ENCODE measurements around the gene PRPF8. TPM values are rescaled to one million over a fixed set of nuclear protein-coding genes. Genes with fewer than 3 reads are reported as not detected.
"Not testable (repeated sequence)": the region's sequence is repeated elsewhere in the genome, so short reads cannot be mapped to it uniquely, and the experiment has no call there.

PRPF8 gene
- total RNA-seq, 1 donor from 2014 or later: 439 TPM

DNA sequence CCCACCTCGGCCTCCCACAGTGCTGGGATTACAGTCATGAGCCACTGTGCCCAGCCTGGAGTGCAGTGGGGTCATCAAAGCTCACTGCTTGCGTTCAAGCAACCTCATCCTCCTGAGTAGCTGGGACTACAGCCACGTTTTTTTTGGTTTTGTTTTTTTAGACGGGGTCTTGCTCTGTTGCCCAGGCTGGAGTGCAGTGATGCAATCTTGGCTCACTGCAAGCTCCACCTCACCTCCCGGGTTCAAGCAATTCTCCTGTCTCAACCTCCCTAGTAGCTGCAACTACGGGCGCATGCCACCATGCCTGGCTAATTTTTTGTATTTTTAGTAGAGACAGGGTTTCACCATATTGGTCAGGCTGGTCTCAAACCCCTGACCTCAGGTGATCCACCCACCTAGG is 31.9 kb downstream of the PRPF8 start:
- DNase-seq (ENCODE audit: low spot score); H3K27me3 Mint-ChIP-seq (ENCODE audit: low read depth); H3K4me1 Mint-ChIP-seq (ENCODE audit: low read depth); intact Hi-C loops (cut with micrococcal nuclease); H3K9me3 Mint-ChIP-seq; H3K4me3 Mint-ChIP-seq (ENCODE audit: low read depth); H3K27ac Mint-ChIP-seq: not testable (repeated sequence)
- peaks cover 68% of the 10 kb centered on the region for H3K36me3 Mint-ChIP-seq (ENCODE audit: low read depth)

DNA sequence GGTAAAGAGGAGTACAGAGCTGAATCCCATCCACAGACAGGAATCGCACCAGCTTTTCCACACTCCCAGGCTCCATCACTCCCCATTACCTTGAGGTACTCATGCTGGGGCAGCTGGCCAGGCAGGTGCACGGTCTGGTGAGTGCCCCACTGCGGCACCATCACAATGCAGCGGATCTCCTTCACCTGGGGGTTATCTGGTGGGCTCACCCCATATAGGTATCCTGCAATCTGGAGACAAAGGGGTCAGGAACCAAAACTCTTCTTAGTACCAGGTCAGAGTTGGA is 33.2 kb downstream of the PRPF8 start:
- intact Hi-C loops (cut with micrococcal nuclease): no loop called here
- no peaks in the 10 kb centered on the region for H3K27me3 Mint-ChIP-seq (ENCODE audit: low read depth)
- no peak overlapping the region for H3K27ac Mint-ChIP-seq
- DNase-seq (ENCODE audit: low spot score): no peak
- H3K4me3 Mint-ChIP-seq (ENCODE audit: low read depth): no peak overlapping the region
- peaks cover 7% of the 10 kb centered on the region for H3K4me1 Mint-ChIP-seq (ENCODE audit: low read depth)
- no peaks in the 10 kb centered on the region for H3K9me3 Mint-ChIP-seq
- peaks cover 57% of the 10 kb centered on the region for H3K36me3 Mint-ChIP-seq (ENCODE audit: low read depth)

DNA sequence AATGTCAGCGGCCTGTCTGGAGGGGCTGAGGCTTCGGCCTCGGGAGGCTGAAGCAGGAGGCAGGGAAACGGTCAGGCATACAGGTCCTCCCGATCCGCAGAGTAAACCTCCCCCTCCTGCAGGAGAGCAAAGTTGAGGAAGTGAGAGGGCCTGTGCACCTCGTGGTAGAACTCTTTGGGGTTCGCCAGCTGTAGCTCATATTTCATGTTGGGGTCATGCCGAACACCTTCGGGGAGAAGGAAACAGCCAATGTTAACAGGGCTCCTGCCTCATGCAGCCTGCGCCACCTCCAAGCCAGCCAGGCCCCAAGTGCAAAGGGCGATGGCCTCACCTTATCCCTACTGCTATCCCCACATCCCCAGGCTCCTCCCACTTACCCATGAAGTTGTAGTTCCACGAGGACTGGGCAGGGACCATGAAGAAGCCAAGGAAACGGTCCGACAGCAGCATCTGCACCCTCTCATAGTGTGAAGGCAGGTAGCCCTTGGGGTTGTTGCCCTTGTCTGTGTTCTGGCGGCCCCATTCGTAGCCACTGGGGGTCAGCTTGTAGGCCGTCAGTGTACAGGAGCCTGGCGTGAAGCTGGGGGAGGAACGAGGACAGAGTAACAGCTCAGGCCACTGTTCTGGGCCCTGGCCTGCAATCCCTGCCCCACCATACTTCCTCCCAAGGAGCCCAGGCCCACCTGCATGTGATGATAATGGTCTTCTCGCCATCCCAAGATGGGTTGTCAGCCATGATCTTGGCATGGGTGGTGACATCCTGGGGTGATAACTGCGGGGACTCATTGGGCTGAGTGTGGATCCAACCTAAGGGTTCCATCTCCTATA is 33.7 kb downstream of the PRPF8 start:
- intact Hi-C loops (cut with micrococcal nuclease): no loop called here
- Mint-ChIP-seq H3K36me3 (ENCODE audit: low read depth) (peaks cover 52% of the 10 kb centered on the region), H3K27me3 (ENCODE audit: low read depth) (no peaks in the 10 kb centered on the region), H3K4me1 (ENCODE audit: low read depth) (peaks cover 8% of the 10 kb centered on the region), H3K4me3 (ENCODE audit: low read depth) (no peak overlapping the region), H3K27ac (no peak overlapping the region), H3K9me3 (no peaks in the 10 kb centered on the region)
- no peak for DNase-seq (ENCODE audit: low spot score)

DNA sequence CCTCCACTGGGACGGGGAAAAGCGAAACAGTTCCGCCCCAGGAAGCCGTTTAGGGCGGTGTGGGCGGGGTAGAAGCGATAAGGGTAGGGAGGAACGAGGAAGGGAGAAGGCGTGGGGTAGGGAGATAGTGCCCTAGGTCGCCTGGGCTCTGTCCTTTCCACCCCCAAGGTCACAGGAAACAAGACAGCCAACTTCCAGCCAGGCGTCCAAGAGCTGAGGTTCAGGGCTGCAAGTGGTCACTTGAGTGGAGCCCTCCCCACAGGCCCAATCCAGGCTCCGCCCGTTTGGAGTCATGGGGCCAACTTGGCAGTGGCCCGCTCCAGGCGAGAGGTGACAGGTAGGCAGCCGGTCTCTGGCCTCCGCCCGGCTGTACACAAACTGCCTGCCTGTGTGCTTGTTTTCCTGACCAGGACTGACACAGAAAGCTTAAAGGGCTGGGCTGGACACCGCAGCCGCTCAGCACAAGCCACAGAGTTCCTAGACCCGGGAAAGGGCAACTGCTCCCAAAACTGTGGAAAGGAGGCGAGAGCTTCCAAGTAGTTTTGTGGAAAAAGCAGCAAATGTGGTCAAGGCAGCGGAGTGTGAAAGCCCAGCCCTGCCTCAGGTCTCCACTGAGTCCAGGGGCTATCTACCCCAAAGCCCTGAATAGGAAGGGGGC is 34.7 kb downstream of the PRPF8 start, which contains the start of gene RILP:
RILP (minus strand) TSS at position 23 of the 658 bp plus-strand sequence. CDS start 62 bp downstream, outside the sequence.
- Mint-ChIP-seq H3K27ac (peak within 1 kb of the TSS; percentile 60), H3K4me1 (ENCODE audit: low read depth) (peaks cover 14% of the 10 kb centered on the region), H3K27me3 (ENCODE audit: low read depth) (no peaks in the 10 kb centered on the region), H3K9me3 (no peaks in the 10 kb centered on the region), H3K4me3 (ENCODE audit: low read depth) (peak within 1 kb of the TSS; percentile 62), H3K36me3 (ENCODE audit: low read depth) (peaks cover 47% of the 10 kb centered on the region)
- DNase-seq (ENCODE audit: low spot score): no peak
- intact Hi-C loops (cut with micrococcal nuclease): loop anchor here (1.0 to 10.0 kb wide), 3 partner anchors 34 to 395 kb away; partner anchors contain the start of genes OVCA2 and PRPF8

DNA sequence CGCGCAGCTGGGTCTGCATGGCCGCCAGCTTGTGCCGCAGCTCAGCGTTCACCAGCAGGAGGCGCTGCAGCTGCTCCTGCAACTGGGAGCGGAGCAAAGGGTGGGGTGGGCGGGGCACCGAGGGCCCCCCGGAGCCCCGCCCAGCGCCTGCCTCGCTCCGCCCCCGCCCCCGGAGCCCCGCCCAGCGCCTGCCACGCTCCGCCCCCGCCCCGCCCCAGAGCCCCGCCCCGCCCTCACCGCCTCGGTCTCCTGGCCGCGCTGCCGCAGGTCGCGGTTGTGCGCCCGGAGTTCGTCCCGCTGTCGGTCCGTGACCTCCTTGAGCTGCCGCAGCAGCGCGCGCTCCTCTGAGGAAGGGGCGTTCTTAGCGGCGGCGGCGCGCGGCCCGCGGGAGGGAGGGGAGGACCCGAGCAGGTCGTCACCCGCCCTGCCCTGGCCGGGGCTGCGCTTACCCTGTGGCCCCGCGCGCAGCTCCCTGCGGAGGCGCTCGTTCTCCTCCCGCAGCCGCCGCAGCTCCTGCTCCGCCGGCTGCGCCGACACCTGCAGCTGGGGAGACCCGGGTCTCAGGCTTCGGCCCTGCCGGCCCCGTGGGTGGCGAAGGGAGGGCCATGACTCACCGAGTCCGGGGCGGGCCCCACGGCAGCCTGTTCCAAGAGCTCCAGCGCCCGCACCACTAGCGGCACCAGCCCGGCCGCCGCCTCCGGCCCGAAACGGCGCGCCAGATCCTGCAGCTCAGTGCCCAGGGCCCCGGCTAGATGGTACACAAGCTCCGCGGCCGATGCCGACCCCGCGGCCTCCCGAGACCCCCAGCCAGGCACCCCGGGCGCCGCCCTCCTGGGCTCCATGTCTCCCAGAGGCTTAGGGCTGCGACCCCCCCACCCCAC is 35.5 kb downstream of the PRPF8 start:
- peaks cover 18% of the 10 kb centered on the region for H3K4me1 Mint-ChIP-seq (ENCODE audit: low read depth)
- no peaks in the 10 kb centered on the region for H3K27me3 Mint-ChIP-seq (ENCODE audit: low read depth)
- H3K36me3 Mint-ChIP-seq (ENCODE audit: low read depth): peaks cover 42% of the 10 kb centered on the region
- H3K27ac Mint-ChIP-seq: no peak overlapping the region
- peak; percentile 91 for DNase-seq (ENCODE audit: low spot score)
- no peaks in the 10 kb centered on the region for H3K9me3 Mint-ChIP-seq
- peak overlapping the region; percentile 60 for H3K4me3 Mint-ChIP-seq (ENCODE audit: low read depth)
- intact Hi-C loops (cut with micrococcal nuclease): loop anchor here (1.0 to 10.0 kb wide), 3 partner anchors 35 to 396 kb away; partner anchors contain the start of genes OVCA2 and PRPF8

DNA sequence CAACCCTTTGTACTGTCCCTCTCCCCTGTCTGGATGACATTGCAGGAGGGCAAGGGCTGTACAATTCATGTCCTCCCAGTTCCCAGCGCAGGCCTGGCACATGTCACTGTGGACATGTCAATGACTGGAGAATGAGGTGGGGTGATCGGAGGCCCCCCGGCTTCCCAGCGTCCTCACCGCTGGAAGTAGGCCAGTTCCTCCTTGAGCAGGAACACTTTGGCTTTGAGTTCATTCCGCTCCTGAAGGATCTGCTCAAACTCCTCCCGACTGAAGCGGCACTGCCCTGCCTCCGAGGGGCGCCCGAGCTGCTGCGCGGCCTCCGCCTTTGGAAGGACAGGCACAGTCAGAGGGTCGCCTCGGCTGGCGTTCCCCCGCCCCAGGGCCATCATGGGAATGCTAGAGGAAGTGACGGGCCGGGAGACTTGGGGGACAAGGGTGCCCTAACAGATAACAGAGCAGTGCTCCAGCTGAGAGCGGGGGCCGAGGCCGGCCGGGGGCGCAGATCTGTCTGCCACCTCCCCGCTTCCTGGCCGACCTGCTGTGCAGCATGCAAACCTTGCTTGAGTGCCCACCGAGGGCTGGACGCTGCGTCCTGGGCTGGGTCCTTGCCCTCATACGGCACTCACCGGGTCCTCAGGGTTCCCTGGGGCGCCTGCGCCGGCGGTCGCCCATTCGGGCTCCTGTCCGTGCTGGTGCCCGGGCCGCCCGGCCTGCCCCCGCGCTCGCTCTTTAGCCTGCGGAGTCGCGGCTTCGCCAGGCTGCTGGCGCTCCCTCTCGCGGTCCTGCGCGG is 36.3 kb downstream of the PRPF8 start:
- Mint-ChIP-seq H3K9me3 (no peaks in the 10 kb centered on the region), H3K4me3 (ENCODE audit: low read depth) (peak overlapping the region; percentile 63)
- intact Hi-C loops (cut with micrococcal nuclease): loop anchor here (10.0 kb wide), 1 partner anchor 396 kb away; the partner anchor contains the start of gene OVCA2

DNA sequence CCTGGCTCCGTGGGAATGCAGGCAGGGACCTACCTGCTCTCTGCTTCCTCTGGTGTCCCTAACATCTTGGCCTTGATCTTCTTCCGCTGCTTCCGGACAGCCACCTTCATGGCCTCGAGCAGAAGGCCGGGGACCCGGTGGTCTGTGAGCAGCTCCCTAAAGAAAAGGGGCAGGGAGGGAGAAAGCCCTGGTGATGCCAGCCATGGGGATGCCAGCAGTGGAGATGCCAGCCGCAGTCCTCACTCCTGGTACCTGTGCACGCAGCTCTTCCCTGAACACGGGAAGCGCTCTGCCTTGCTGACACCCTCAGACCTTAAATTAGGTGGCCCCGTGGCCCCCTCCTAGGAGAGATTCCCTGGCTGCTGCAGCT is 36.9 kb downstream of the PRPF8 start:
- intact Hi-C loops (cut with micrococcal nuclease): loop anchor here (10.0 kb wide), 1 partner anchor 397 kb away; the partner anchor contains the start of gene OVCA2
- peaks cover 31% of the 10 kb centered on the region for H3K36me3 Mint-ChIP-seq (ENCODE audit: low read depth)
- H3K27ac Mint-ChIP-seq: no peak overlapping the region
- peak overlapping the region; percentile 63 for H3K4me3 Mint-ChIP-seq (ENCODE audit: low read depth)
- H3K27me3 Mint-ChIP-seq (ENCODE audit: low read depth): no peaks in the 10 kb centered on the region
- H3K4me1 Mint-ChIP-seq (ENCODE audit: low read depth): peaks cover 22% of the 10 kb centered on the region
- DNase-seq (ENCODE audit: low spot score): no peak
- H3K9me3 Mint-ChIP-seq: no peaks in the 10 kb centered on the region

More for the DNA sequence above, 36.3 kb downstream of the PRPF8 start:
- Mint-ChIP-seq H3K36me3 (ENCODE audit: low read depth) (peaks cover 37% of the 10 kb centered on the region), H3K27ac (no peak overlapping the region), H3K27me3 (ENCODE audit: low read depth) (no peaks in the 10 kb centered on the region), H3K4me1 (ENCODE audit: low read depth) (peaks cover 22% of the 10 kb centered on the region)
- no peak for DNase-seq (ENCODE audit: low spot score)

DNA sequence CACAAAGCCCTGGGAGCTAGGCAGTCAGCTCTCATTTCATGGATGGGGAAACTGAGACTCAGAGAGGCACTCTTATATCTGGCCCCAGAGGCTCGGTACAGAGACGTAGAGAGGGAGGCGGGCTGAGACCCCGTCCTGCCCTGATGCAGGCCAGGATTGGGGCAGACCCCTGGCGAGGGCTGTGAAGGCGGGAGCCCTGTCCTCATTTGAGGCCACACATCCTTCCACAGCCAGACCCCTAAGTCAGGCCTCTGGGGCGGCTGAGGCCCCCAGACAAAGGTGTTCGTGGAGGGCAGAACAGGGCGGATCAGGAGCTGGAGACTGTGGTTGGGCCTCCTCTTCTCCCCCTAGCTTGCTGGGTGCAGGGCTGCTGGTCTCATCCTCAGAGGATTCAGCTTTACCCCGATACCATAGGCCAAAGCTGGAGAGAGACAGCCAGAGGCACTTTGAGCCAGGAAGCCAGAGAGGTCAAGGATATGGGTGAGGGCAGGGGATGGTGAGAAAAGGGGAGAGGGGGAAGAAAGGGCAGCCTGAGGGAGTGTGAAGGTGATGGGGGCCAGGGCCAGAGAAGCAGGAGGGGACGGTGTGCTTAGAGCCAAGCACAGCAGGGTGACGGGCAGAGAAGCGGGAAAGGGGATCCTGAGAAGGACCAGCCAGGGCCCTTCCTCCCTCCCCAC is 38.3 kb downstream of the PRPF8 start:
- Mint-ChIP-seq H3K9me3 (no peaks in the 10 kb centered on the region), H3K27me3 (ENCODE audit: low read depth) (no peaks in the 10 kb centered on the region), H3K4me3 (ENCODE audit: low read depth) (no peak overlapping the region), H3K27ac (peak overlapping the region; percentile 33), H3K36me3 (ENCODE audit: low read depth) (peaks cover 18% of the 10 kb centered on the region), H3K4me1 (ENCODE audit: low read depth) (peaks cover 20% of the 10 kb centered on the region)
- intact Hi-C loops (cut with micrococcal nuclease): loop anchor here (10.0 kb wide), 1 partner anchor 398 kb away; the partner anchor contains the start of gene OVCA2
- no peak for DNase-seq (ENCODE audit: low spot score)

DNA sequence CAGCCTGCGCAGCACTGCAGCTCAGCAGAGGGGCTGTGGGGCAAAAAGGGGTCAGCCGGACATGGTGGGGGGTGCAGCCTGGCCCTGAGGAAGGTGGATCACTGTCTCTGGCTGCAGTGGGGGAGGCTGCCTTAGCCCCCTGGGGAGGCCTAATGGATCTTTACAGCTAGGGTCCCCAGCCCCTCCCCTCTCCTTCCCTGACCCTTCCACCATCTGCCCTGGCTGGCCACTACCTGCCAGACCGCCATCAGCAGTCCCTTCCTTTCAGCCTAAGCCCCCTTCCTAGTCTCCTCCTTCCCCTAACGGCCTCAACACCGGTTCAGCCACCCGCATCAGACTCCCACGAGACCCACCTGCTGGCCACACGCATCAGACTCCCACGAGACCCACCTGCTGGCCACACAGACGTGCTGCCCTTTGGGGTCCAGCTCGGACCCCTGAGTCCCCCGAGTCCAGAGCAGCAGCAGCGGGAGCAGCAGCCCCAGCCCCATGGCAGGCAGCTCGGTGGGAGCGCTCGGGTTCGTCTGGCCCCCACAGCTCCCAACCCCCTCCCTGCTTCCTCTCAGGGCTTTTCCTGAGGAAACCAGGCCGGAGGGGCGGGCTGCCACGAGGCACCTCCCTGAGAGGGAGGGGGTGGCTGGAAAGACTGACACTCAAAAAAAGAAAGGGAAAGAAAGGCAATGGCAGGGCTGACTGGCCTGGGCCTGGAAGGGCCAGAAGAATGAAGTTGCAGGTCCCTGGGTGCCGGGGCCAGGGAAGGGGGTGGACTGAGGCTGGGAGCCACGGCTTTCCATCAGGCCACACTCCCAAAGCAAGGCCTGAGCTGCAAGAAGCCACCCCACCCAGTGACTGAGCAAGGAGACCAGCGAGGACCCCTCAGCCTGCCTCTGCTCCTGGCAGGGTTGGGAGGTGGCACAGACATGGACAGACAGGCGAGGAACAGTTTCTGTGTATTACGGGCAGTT is 39.2 kb downstream of the PRPF8 start, which contains the start of gene SCARF1:
SCARF1 (minus strand) TSS at position 526 of the 965 bp plus-strand sequence; CDS start at position 491, 35 bp downstream.
- H3K27me3 Mint-ChIP-seq (ENCODE audit: low read depth): no peaks in the 10 kb centered on the region
- H3K4me1 Mint-ChIP-seq (ENCODE audit: low read depth): peaks cover 20% of the 10 kb centered on the region
- H3K36me3 Mint-ChIP-seq (ENCODE audit: low read depth): peaks cover 9% of the 10 kb centered on the region
- DNase-seq (ENCODE audit: low spot score): no peak
- no peaks in the 10 kb centered on the region for H3K9me3 Mint-ChIP-seq
- H3K27ac Mint-ChIP-seq: peak within 1 kb of the TSS; percentile 83
- intact Hi-C loops (cut with micrococcal nuclease): loop anchor here (10.0 kb wide), 1 partner anchor 399 kb away; the partner anchor contains the start of gene OVCA2
- peak within 1 kb of the TSS; percentile 84 for H3K4me3 Mint-ChIP-seq (ENCODE audit: low read depth)

DNA sequence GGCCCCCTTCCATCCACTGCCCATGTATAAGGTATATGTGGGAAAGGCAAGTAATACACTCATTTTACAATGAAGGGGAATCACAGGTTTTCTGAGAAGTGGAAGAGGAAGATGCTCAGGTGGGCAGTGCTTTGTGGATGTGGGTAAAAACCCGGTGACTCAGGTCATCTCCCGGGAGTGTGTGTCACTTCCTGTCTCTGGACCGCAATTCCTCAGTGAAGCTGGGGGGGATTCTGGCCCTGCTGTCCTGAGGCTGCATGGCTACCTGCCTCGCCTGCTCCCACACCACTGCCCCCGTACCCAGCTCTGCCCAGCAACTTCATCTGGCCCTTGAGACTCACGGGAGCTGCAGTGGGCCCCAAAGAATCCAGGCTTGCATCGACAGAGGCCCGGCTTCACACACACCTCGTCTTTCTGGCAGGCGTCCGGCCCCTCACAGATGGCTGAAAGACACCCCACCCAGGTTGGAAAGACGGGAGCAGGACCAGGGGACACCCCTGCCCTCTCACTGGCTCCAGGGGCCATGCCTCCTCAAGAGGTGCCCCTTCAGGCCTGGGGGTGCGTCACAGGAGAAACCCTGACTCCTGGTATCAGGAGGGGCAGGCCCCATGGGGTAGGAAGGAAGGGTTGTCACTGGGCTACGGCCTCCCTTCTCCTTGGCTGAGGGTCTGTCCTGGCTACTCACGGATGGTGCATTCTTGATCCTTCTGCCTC is 40.0 kb downstream of the PRPF8 start:
- Mint-ChIP-seq H3K27me3 (ENCODE audit: low read depth) (no peaks in the 10 kb centered on the region), H3K36me3 (ENCODE audit: low read depth) (peaks cover 4% of the 10 kb centered on the region), H3K4me3 (ENCODE audit: low read depth) (peak overlapping the region; percentile 84), H3K27ac (peak overlapping the region; percentile 83), H3K4me1 (ENCODE audit: low read depth) (peaks cover 15% of the 10 kb centered on the region), H3K9me3 (no peaks in the 10 kb centered on the region)
- intact Hi-C loops (cut with micrococcal nuclease): loop anchor here (10.0 kb wide), 1 partner anchor 400 kb away; the partner anchor contains the start of gene OVCA2
- no peak for DNase-seq (ENCODE audit: low spot score)

Measured in activated T-helper 2 cell treated with anti-CD3 and anti-CD28 coated beads, Interferon-gamma antibody, Interleukin-2, Interleukin-4, amounts not matched to agents 10 μg/mL and 5 μg/mL and 100 μg/mL, durations not matched to agents 14 hours and 24 hours and 36 hours (primary cell).